Natural killer cell (primary cell): ENCODE results near the gene ARNT2. TPM values are rescaled to one million over a fixed set of nuclear protein-coding genes. Genes with fewer than 3 reads are reported as not detected.

Source experiments
- ATAC-seq, 3 donors: fragments of 150-1000 bp in 2 of 3; fragments of 200-7000 bp in 1 of 3; cut with Tn5 transposase; 1 replicate in 1 of 3; 2 replicates in 2 of 3; pipeline ENCODE4 v1.10.0; 2021; ENCODE audit warnings: mild to moderate bottlenecking in 2 of 3, moderate library complexity in 2 of 3
- DNase-seq, 2 donors: peaks; one replicate each; pipeline versions ENCODE4 v3.0.0 to v3.0.0-alpha.2; 2013 to 2021; ENCODE audit warnings: mixed read lengths in 1 of 2
- H3K27ac ChIP-seq: one replicate; pipeline ENCODE4 v1.5.1; 2013; ENCODE audit warnings: mild to moderate bottlenecking, low read length
- H3K27me3 ChIP-seq: one replicate; pipeline ENCODE4 v1.6.1; 2013; ENCODE audit warnings: low read length; ENCODE audit not compliant: control insufficient read depth, insufficient read depth
- H3K36me3 ChIP-seq: one replicate; pipeline ENCODE4 v1.6.1; 2013; ENCODE audit warnings: low read length; ENCODE audit not compliant: control insufficient read depth, insufficient read depth
- H3K4me1 ChIP-seq: one replicate; pipeline ENCODE4 v1.6.1; 2013; ENCODE audit warnings: low read length; ENCODE audit not compliant: control insufficient read depth, insufficient read depth
- H3K4me3 ChIP-seq: one replicate; pipeline ENCODE4 v1.5.1; 2013; ENCODE audit warnings: low read length
- H3K9me3 ChIP-seq: one replicate; pipeline ENCODE4 v1.6.1; 2013; ENCODE audit warnings: low read length; ENCODE audit not compliant: control insufficient read depth, insufficient read depth
- H3K27ac Mint-ChIP-seq, 2 donors: one replicate each; pipeline ENCODE4 v1.8.0; 2022; ENCODE audit warnings: mild to moderate bottlenecking in 2 of 2, mixed read lengths in 2 of 2, moderate library complexity in 1 of 2
- H3K27me3 Mint-ChIP-seq, 2 donors: one replicate each; pipeline ENCODE4 v1.8.0; 2022; ENCODE audit warnings: low read depth in 2 of 2, mixed read lengths in 2 of 2
- H3K36me3 Mint-ChIP-seq: one replicate; pipeline ENCODE4 v1.8.0; 2022; ENCODE audit warnings: mixed read lengths
- H3K4me1 Mint-ChIP-seq, 2 donors: one replicate each; pipeline ENCODE4 v1.8.0; 2022; ENCODE audit warnings: mixed read lengths in 2 of 2
- H3K4me3 Mint-ChIP-seq: one replicate; pipeline ENCODE4 v1.8.0; 2022; ENCODE audit warnings: mild to moderate bottlenecking, moderate library complexity, mixed read lengths
- H3K9me3 Mint-ChIP-seq, 2 donors: one replicate each; pipeline ENCODE4 v1.8.0; 2022; ENCODE audit warnings: mixed read lengths in 2 of 2
- WGBS: methylation state at CpG from one replicate; pipeline ENCODE4 v1.1.7; 2013; ENCODE audit warnings: missing lambda C conversion rate; ENCODE audit not compliant: insufficient coverage; 5-methylcytosine and 5-hydroxymethylcytosine counted together
- intact Hi-C: fragments of 100-400 bp; cut with micrococcal nuclease; formaldehyde crosslinking; loops from one replicate; pipeline ENCODE4 v1.14.2; 2022
- total RNA-seq, 4 donors: library from RNA; stranded (reverse); fragments of 120-200 nt in 1 of 4; gene quantifications; one replicate each; pipeline versions ENCODE4 v1.2.3 to v1.2.4, GENCODE V29; 2013 to 2022
- TF ChIP-seq, protein P1 (sequence below): fragments of 200-600 bp; IDR thresholded peaks from one replicate; pipeline ENCODE4 v1.8.0; 2022; ENCODE audit warnings: antibody characterized with exemption

The ARNT2 gene
- total RNA-seq, 3 donors from 2014 or later (not counting 1 experiment from before 2014, with no cell fraction given), result not detected

DNA sequence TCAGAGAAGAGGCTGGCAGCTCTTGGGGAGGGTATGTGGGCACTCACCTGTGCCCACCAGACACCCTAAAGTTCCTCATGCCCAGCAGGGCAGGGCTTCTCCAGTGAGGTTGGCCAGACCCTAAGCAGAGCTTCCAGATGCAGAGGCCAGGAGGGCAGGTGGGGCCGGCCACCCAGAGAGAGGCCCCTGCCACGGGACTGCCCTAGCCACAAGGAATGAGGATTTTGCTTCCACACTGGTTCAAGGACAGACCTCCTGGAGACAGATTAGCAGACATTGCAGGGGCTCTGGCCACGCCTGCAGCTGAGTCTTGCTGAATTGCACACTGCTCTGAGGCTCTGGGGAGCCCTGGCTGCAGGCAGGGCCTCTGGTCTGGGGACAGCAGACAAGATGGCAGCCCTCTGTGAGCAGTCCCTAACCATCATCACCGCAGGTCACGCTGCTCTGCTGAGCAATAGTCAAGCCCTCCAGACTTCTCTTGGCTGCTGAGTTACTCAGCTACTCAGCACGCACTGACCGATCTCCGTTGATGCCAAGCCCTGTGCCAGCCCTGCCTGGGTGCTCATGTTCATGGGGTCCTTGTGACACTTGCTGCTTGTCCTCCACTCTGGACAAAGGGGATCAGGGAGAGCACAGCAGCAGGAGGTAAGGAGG, 173.5 kb downstream of the ARNT2 start:
- TF ChIP-seq, protein P1, sequence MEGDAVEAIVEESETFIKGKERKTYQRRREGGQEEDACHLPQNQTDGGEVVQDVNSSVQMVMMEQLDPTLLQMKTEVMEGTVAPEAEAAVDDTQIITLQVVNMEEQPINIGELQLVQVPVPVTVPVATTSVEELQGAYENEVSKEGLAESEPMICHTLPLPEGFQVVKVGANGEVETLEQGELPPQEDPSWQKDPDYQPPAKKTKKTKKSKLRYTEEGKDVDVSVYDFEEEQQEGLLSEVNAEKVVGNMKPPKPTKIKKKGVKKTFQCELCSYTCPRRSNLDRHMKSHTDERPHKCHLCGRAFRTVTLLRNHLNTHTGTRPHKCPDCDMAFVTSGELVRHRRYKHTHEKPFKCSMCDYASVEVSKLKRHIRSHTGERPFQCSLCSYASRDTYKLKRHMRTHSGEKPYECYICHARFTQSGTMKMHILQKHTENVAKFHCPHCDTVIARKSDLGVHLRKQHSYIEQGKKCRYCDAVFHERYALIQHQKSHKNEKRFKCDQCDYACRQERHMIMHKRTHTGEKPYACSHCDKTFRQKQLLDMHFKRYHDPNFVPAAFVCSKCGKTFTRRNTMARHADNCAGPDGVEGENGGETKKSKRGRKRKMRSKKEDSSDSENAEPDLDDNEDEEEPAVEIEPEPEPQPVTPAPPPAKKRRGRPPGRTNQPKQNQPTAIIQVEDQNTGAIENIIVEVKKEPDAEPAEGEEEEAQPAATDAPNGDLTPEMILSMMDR, result no peak
- ATAC-seq (no peak), DNase-seq (no peak)
- H3K9me3 ChIP-seq, result no peaks in the 10 kb centered on the region
- H3K27ac Mint-ChIP-seq, result no peak overlapping the region
- H3K36me3 ChIP-seq, result no peaks in the 10 kb centered on the region
- intact Hi-C loops, result no loop called here
- no peaks in the 10 kb centered on the region for H3K27me3 ChIP-seq
- H3K4me1 ChIP-seq, result no peaks in the 10 kb centered on the region
- H3K9me3 Mint-ChIP-seq, result no peaks in the 10 kb centered on the region
- no peaks in the 10 kb centered on the region for H3K4me1 Mint-ChIP-seq
- H3K36me3 Mint-ChIP-seq, result no peaks in the 10 kb centered on the region
- no peak overlapping the region for H3K4me3 Mint-ChIP-seq
- H3K27ac ChIP-seq, result no peak overlapping the region
- 90% methylated on average over 8 of the region's 8 CpGs for WGBS
- H3K27me3 Mint-ChIP-seq, result peaks cover 0 to 13% of the 10 kb centered on the region in 2 donors
- H3K4me3 ChIP-seq, result no peak overlapping the region

DNA sequence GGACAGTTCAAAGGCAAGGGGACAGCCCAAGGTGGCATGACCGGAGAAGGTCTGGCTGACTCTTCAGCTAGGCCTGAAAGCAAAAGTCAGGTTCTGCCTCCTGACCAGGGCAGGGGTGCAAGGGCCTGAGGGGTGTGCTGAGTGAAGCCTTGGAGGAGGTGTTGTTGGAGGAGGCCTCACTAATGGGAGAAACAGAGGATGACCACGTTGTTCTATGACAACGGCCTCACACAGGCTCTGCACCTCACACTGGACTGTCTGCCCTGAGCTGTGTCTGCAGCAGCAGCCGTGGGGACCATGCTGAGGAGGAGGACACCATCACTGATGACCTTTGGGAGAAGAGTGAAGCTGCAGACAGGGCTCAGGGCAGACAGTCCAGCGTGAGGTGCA, 174.0 kb downstream of the ARNT2 start:
- ATAC-seq (no peak), DNase-seq (no peak)
- WGBS, result 79% methylated on average over 5 of the region's 5 CpGs
- Mint-ChIP-seq H3K4me3 (no peak overlapping the region), H3K9me3 (no peaks in the 10 kb centered on the region), H3K36me3 (no peaks in the 10 kb centered on the region), H3K4me1 (no peaks in the 10 kb centered on the region), H3K27ac (no peak overlapping the region), H3K27me3 (peaks cover 0 to 13% of the 10 kb centered on the region in 2 donors)
- no peaks in the 10 kb centered on the region for H3K4me1 ChIP-seq
- no peak overlapping the region for H3K27ac ChIP-seq
- no peak overlapping the region for H3K4me3 ChIP-seq
- no peaks in the 10 kb centered on the region for H3K36me3 ChIP-seq
- no peaks in the 10 kb centered on the region for H3K27me3 ChIP-seq
- intact Hi-C loops, result no loop called here
- no peaks in the 10 kb centered on the region for H3K9me3 ChIP-seq
- TF ChIP-seq, protein P1, result no peak

DNA sequence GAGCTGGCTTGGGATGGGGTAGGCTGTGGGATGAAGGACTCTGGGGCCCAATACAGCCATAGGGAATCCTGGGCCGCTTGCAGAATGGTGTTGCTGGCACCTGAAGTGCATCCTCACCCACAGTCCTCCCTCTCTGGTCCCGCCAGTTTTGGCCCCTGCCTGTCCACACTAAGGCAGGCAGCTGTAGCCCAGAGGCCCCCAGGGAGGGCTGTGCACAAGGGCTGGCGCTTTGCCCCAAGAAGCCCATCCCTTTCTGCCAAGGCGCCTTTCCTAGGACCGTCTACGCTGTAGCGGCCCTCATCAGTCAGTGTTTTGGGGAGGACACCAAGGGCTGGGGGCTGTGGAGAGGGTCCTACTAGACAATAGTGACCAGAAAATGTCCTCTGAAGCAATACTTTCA, 174.7 kb downstream of the ARNT2 start:
- 87% methylated on average over 7 of the region's 7 CpGs for WGBS
- intact Hi-C loops, result no loop called here

More for the DNA sequence above, 174.7 kb downstream of the ARNT2 start:
- Histone ChIP-seq H3K4me1 (no peaks in the 10 kb centered on the region), H3K4me3 (no peak overlapping the region), H3K9me3 (no peaks in the 10 kb centered on the region), H3K27me3 (no peaks in the 10 kb centered on the region), H3K36me3 (no peaks in the 10 kb centered on the region), H3K27ac (no peak overlapping the region)
- DNase-seq (no peak), ATAC-seq (no peak)
- no peak overlapping the region for H3K27ac Mint-ChIP-seq
- H3K9me3 Mint-ChIP-seq, result no peaks in the 10 kb centered on the region
- no peak overlapping the region for H3K4me3 Mint-ChIP-seq
- H3K36me3 Mint-ChIP-seq, result no peaks in the 10 kb centered on the region
- TF ChIP-seq, protein P1, result no peak
- H3K27me3 Mint-ChIP-seq, result peaks cover 6 to 12% of the 10 kb centered on the region in 2 donors
- no peaks in the 10 kb centered on the region for H3K4me1 Mint-ChIP-seq
